ENCODE data around the gene GJC2.

DNA sequence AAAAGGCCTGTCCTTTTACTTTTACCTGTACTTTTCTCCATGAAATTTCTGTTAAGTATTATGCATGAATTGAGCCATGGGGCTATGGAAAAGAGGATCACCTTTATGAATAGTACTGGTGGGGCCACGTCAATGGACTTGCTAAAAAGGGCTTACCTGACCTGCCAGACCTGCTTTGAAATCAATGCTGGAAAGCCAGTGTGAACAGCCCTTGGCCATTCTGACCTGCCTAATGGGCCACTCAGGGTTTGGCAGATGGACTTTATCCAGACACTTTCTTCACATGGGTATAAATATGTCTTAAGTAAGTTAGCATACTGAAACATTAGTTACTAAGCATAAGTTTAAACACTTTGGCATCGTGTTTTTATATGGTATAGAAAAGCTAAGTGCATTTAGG, 18.0 kb upstream of the GJC2 start:
- TF ChIP-seq, protein P1, sequence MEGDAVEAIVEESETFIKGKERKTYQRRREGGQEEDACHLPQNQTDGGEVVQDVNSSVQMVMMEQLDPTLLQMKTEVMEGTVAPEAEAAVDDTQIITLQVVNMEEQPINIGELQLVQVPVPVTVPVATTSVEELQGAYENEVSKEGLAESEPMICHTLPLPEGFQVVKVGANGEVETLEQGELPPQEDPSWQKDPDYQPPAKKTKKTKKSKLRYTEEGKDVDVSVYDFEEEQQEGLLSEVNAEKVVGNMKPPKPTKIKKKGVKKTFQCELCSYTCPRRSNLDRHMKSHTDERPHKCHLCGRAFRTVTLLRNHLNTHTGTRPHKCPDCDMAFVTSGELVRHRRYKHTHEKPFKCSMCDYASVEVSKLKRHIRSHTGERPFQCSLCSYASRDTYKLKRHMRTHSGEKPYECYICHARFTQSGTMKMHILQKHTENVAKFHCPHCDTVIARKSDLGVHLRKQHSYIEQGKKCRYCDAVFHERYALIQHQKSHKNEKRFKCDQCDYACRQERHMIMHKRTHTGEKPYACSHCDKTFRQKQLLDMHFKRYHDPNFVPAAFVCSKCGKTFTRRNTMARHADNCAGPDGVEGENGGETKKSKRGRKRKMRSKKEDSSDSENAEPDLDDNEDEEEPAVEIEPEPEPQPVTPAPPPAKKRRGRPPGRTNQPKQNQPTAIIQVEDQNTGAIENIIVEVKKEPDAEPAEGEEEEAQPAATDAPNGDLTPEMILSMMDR (IDR thresholded peaks at IDR 0.05): no peak
- TF ChIP-seq POLR2AphosphoS5 (IDR thresholded peaks at IDR 0.05) (no peak), POLR2A (IDR thresholded peaks at IDR 0.05) (no peak), EP300 (IDR thresholded peaks at IDR 0.05; ENCODE audit: low read depth) (no peak)
